K562 (cell line): Measurements from ENCODE around the gene SLC4A2. TPM values are rescaled to one million over a fixed set of nuclear protein-coding genes. Genes with fewer than 3 reads are reported as not detected.

ENCODE experiments used
- ATAC-seq: fragments of 200-7000 bp; cut with Tn5 transposase; 3 replicates; pipeline ENCODE4 v1.9.1; 2020; ENCODE audit warnings: moderate library complexity
- BruUV-seq: library from RNA; stranded (reverse); fragments of 400-500 nt; replicated peaks from 2 replicates; lab custom pipeline; 2021; lab: Mats Ljungman, UMichigan
- CTCF ChIA-PET: fragments of 300-600 bp; formaldehyde crosslinking; extraction: SDS; loops from one replicate; lab custom pipeline; 2021; ENCODE audit warnings: low intra/inter-chr PET ratio; lab: Yijun Ruan, JAX
- POLR2A ChIA-PET: fragments of 300-600, 350-650 bp; sonication (Branson Sonifier 250); formaldehyde crosslinking; extraction: SDS; loops from one replicate; lab custom pipeline; 2021; ENCODE audit warnings: antibody characterized with exemption, inconsistent platforms; lab: Yijun Ruan, JAX
- DNase-seq, 4 experiments: peaks; one replicate each; pipeline versions ENCODE4 v3.0.0 to v3.0.0-alpha.2; 2011 to 2018; ENCODE audit warnings: low spot score in 3 of 4, mixed read lengths in 3 of 4; ENCODE audit errors: extremely low read depth in 1 of 4
- FAIRE-seq: peaks from 2 replicates; lab custom pipeline; 2011; peaks lifted over from hg19 to GRCh38; lab: Jason Lieb, UNC
- H2AFZ ChIP-seq: 2 replicates; pipeline ENCODE4 v1.6.0; 2011; ENCODE audit warnings: low read depth, low read length, control low read depth, inconsistent platforms
- H3K27ac ChIP-seq: fragments of 200-600 bp; 3 replicates; pipeline ENCODE4 v1.8.0; 2011; ENCODE audit warnings: low read depth, mild to moderate bottlenecking, control low read depth, inconsistent platforms, low read length, moderate library complexity, mixed read lengths; ENCODE audit errors: extremely low read depth
- H3K27me3 ChIP-seq, 2 experiments: fragments of 300-600 bp in 1 of 2; 2 replicates in 1 of 2; 3 replicates in 1 of 2; pipeline versions ENCODE4 v1.6.0 to v1.8.0; 2011; ENCODE audit warnings: inconsistent platforms in 2 of 2, low read length in 2 of 2, mild to moderate bottlenecking in 1 of 2, mixed read lengths in 1 of 2, moderate library complexity in 1 of 2; ENCODE audit not compliant: control insufficient read depth in 2 of 2, insufficient read depth in 2 of 2
- H3K36me3 ChIP-seq: fragments of 300-600 bp; 3 replicates; pipeline ENCODE4 v1.8.0; 2011; ENCODE audit warnings: mild to moderate bottlenecking, low read length, inconsistent platforms; ENCODE audit not compliant: control insufficient read depth, insufficient read depth
- H3K4me1 ChIP-seq, 2 experiments: fragments of 200-600 bp in 1 of 2; replicated peaks in 1 of 2; 2 replicates in 1 of 2; 3 replicates in 1 of 2; pipeline versions ENCODE4 v1.5.1 to v1.8.0; 2011; ENCODE audit warnings: inconsistent platforms in 2 of 2, low read length in 2 of 2, mild to moderate bottlenecking in 1 of 2, mixed read lengths in 1 of 2, moderate library complexity in 1 of 2; ENCODE audit not compliant: control insufficient read depth in 2 of 2, insufficient read depth in 2 of 2
- H3K4me2 ChIP-seq: 2 replicates; pipeline ENCODE4 v1.6.1; 2011; ENCODE audit warnings: low read length, control low read depth, inconsistent platforms, mixed read lengths; ENCODE audit not compliant: insufficient read depth
- H3K4me3 ChIP-seq: fragments of 200-600 bp; sonication (generic), shearing (Covaris generic); 2 replicates; pipeline ENCODE4 v1.5.1; 2016; ENCODE audit warnings: control low read depth, inconsistent platforms
- H3K79me2 ChIP-seq: fragments of 200-600 bp; 3 replicates; pipeline ENCODE4 v1.8.0; 2011; ENCODE audit warnings: low read length, inconsistent platforms; ENCODE audit not compliant: control insufficient read depth, insufficient read depth
- H3K9ac ChIP-seq, 2 experiments: 2 replicates each; pipeline versions ENCODE4 v1.6.0 to v1.6.1; 2011; ENCODE audit warnings: low read depth in 2 of 2, low read length in 2 of 2, control low read depth in 1 of 2, inconsistent platforms in 1 of 2, mild to moderate bottlenecking in 1 of 2, mixed read lengths in 1 of 2; ENCODE audit not compliant: insufficient read depth in 1 of 2
- H3K9me1 ChIP-seq: one replicate; pipeline ENCODE4 v1.6.0; 2011; ENCODE audit warnings: inconsistent platforms, mild to moderate bottlenecking, low read length, moderate library complexity; ENCODE audit not compliant: control insufficient read depth, insufficient read depth
- H3K9me3 ChIP-seq: replicated peaks from 2 replicates; pipeline ENCODE4 v1.5.1; 2011; ENCODE audit warnings: low read depth, low read length, inconsistent platforms; ENCODE audit not compliant: control insufficient read depth, insufficient read depth
- H4K20me1 ChIP-seq: replicated peaks from 2 replicates; pipeline ENCODE4 v1.6.1; 2011; ENCODE audit warnings: low read length, inconsistent platforms, mixed read lengths; ENCODE audit not compliant: control insufficient read depth, insufficient read depth
- AFF4 ChIP-seq: sonication (generic); formaldehyde crosslinking; IDR thresholded peaks from 2 replicates; pipeline ENCODE4 v1.8.0; 2023; ENCODE audit warnings: mild to moderate bottlenecking, missing genetic modification reagents
- CBX2 ChIP-seq: fragments of 200-600 bp; sonication (generic); IDR thresholded peaks from one replicate; pipeline ENCODE4 v1.6.1; 2012; ENCODE audit warnings: mild to moderate bottlenecking, low read length, inconsistent platforms; ENCODE audit not compliant: insufficient read depth, poor library complexity, severe bottlenecking
- CHCHD3 ChIP-seq: fragments of 250-450 bp; sonication (Bioruptor Pico); IDR thresholded peaks from 2 replicates; pipeline ENCODE4 v2.1.2; 2022; ENCODE audit warnings: mild to moderate bottlenecking
- EP400 ChIP-seq: fragments of 450-650 bp; IDR thresholded peaks from 2 replicates; pipeline ENCODE4 v1.6.1; 2017; ENCODE audit warnings: antibody characterized with exemption, mild to moderate bottlenecking, moderate library complexity
- KAT2B ChIP-seq: IDR thresholded peaks from one replicate; pipeline ENCODE4 v1.6.1; 2012; ENCODE audit warnings: low read depth, mild to moderate bottlenecking, control low read depth, inconsistent platforms, low read length, moderate library complexity
- KDM5B ChIP-seq: fragments of 200-600 bp; sonication (generic); IDR thresholded peaks from 2 replicates; pipeline ENCODE4 v1.6.1; 2012; ENCODE audit warnings: low read depth, mild to moderate bottlenecking, moderate library complexity, low read length, control low read depth, inconsistent platforms; ENCODE audit not compliant: insufficient replicate concordance
- NCOA2 ChIP-seq, 2 experiments: fragments of 450-650 bp; IDR thresholded peaks; 2 replicates each; pipeline ENCODE4 v1.6.1; 2018; ENCODE audit warnings: mild to moderate bottlenecking in 2 of 2, moderate library complexity in 1 of 2; ENCODE audit not compliant: partially characterized antibody in 2 of 2
- RHOXF2B ChIP-seq: fragments of 250-450 bp; sonication (Bioruptor Pico); conservative IDR thresholded peaks from 2 replicates; pipeline ENCODE4 v1.5.1; 2021
- SFPQ ChIP-seq: fragments of 200-400 bp; formaldehyde crosslinking; IDR thresholded peaks from 2 replicates; pipeline ENCODE4 v1.6.1; 2017; ENCODE audit warnings: mild to moderate bottlenecking, low read depth, low read length, moderate library complexity
- TCF3 ChIP-seq: sonication (generic); formaldehyde crosslinking; IDR thresholded peaks from 2 replicates; pipeline ENCODE4 v1.4.0; 2020; ENCODE audit warnings: mild to moderate bottlenecking, missing genetic modification reagents
- THRAP3 ChIP-seq: fragments of 450-650 bp; IDR thresholded peaks from 2 replicates; pipeline ENCODE4 v1.6.1; 2016; ENCODE audit warnings: mild to moderate bottlenecking, inconsistent platforms, borderline replicate concordance
- ZBTB9 ChIP-seq: fragments of 450-650 bp; formaldehyde crosslinking; IDR thresholded peaks from 2 replicates; pipeline ENCODE4 v1.4.0; 2020; ENCODE audit warnings: mild to moderate bottlenecking, moderate library complexity
- ZFP30 ChIP-seq: fragments of 250-450 bp; sonication (Bioruptor Pico); IDR thresholded peaks from 2 replicates; pipeline ENCODE4 v1.8.0; 2022; ENCODE audit warnings: moderate library complexity, mild to moderate bottlenecking, inconsistent platforms, borderline replicate concordance
- ZNF23 ChIP-seq: fragments of 250-450 bp; sonication (Bioruptor Pico); IDR thresholded peaks from 2 replicates; pipeline ENCODE4 v1.4.0; 2020; ENCODE audit warnings: mild to moderate bottlenecking
- WGBS: fragments of 100-300 bp; shearing (Covaris generic); methylation state at CpG from one replicate; pipeline ENCODE4 v1.1.6; 2016; ENCODE audit warnings: low coverage, mixed read lengths; ENCODE audit not compliant: insufficient coverage; ENCODE audit errors: missing lambda C conversion rate; 5-methylcytosine and 5-hydroxymethylcytosine counted together
- in situ Hi-C: fragments of 300-500 bp; cut with MboI; formaldehyde crosslinking; loops from 4 replicates; pipeline ENCODE4 v1.15.0; 2018; ENCODE audit warnings: inconsistent platforms, mixed read lengths
- intact Hi-C: fragments of 100-400 bp; cut with micrococcal nuclease; formaldehyde crosslinking; loops from 2 replicates; pipeline ENCODE4 v1.14.2; 2022
- polyA plus RNA-seq, 8 experiments: library from polyadenylated mRNA; depleted of rRNA in 4 of 8; stranded (reverse) in 5 of 8; unstranded in 3 of 8; fragments of >200 nt; fragmentation: Nextera tagmentation in 2 of 8; fragmentation: Illumina TruSeq in 1 of 8; extraction: Ambion mirVana in 2 of 8; extraction: Trizol in 1 of 8; gene quantifications; 2 replicates each; pipeline versions ENCODE4 v1.2.1 to v1.2.3, GENCODE V29; 2011 to 2014; ENCODE audit warnings: inconsistent platforms in 1 of 8, missing spikeins in 1 of 8
- total RNA-seq, 7 experiments: library from RNA; depleted of rRNA in 6 of 7; stranded (reverse); fragments of >200 nt in 6 of 7; fragmentation: Illumina TruSeq in 2 of 7; extraction: Trizol in 2 of 7; gene quantifications; 2 replicates each; pipeline versions ENCODE4 v1.2.1 to v1.2.3, GENCODE V29; 2011 to 2021; ENCODE audit warnings: low replicate concordance in 1 of 7

The SLC4A2 gene
- total and polyA plus RNA-seq, 9 of the 15 experiments (the other 6 are each of a cell fraction or from before 2014, with no cell fraction given), result 11.4 to 375 (median 130) TPM

GRCh38 chr7:151017953-151018420 lies 41.4 kb upstream of the SLC4A2 start:
- H3K79me2 ChIP-seq, result peaks cover 2% of the 10 kb centered on the region; the same call in 2 of the 3 replicates
- in situ Hi-C loops (no loop called here), intact Hi-C loops (loop anchor here (1.0 to 10.0 kb wide), 2 partner anchors 9 to 157 kb away; no protein-coding TSS in a partner anchor)
- ATAC-seq, result peak; percentile 93
- peak overlapping the region; percentile 95 for H3K4me2 ChIP-seq
- H3K4me1 ChIP-seq, result peaks cover 21 to 69% of the 10 kb centered on the region in 2 experiments; a peak in 4 of 5 replicates
- no peaks in the 10 kb centered on the region for H3K9me1 ChIP-seq
- no peaks in the 10 kb centered on the region for H3K9me3 ChIP-seq
- peak overlapping the region; percentile 70 for H3K27ac ChIP-seq
- ChIA-PET POLR2A (interaction anchor here (0.6 to 14.3 kb wide), 8 partner anchors 8 to 1168 kb away, joined by 3 to 146 read pairs (median 4); partner anchors contain the start of genes ABCB8 and FASTK), CTCF (interaction anchor here (0.7 to 1.6 kb wide), 6 partner anchors 10 to 121 kb away, joined by 3 to 6 read pairs (median 4); no protein-coding TSS in a partner anchor)
- peak overlapping the region; percentile 73 to 93 for H3K9ac ChIP-seq
- peak overlapping the region; percentile 96 for H2AFZ ChIP-seq
- WGBS, result 1% methylated on average over 34 of the region's 34 CpGs
- FAIRE-seq, result peak; percentile 56
- BruUV-seq, result no TSS peak
- H4K20me1 ChIP-seq, result no peaks in the 10 kb centered on the region
- peaks cover 27% of the 10 kb centered on the region; the same call in 2 of the 3 replicates for H3K36me3 ChIP-seq
- H3K4me3 ChIP-seq, result peak overlapping the region; percentile 40
- no peaks in the 10 kb centered on the region; a peak in 1 of 5 replicates for H3K27me3 ChIP-seq
- peak; percentile 88 to 92 (median 90) for DNase-seq
- TF ChIP-seq EP400, result peak; percentile 85; the same call in 1 of the 2 replicates
- TF ChIP-seq RHOXF2B (CRISPR knock-in tag), result 0 out of 2 replicates have a peak, but pooled peaks have one; percentile 64
- TF ChIP-seq TCF3 (CRISPR knock-in tag), result peak; percentile 41; the same call in 1 of the 2 replicates
- no peak for TF ChIP-seq KAT2B
- TF ChIP-seq THRAP3, result no peak
- TF ChIP-seq CBX2, result no peak
- no peak for TF ChIP-seq ZFP30
- no peak for TF ChIP-seq ZNF23
- 0 out of 2 replicates have a peak, but pooled peaks have one; percentile 6 for TF ChIP-seq AFF4 (CRISPR knock-in tag)
- peak; percentile 75; the same call in 1 of the 2 replicates for TF ChIP-seq ZBTB9 (CRISPR knock-in tag)
- TF ChIP-seq NCOA2 (IDR thresholded peaks at IDR 0.05; ENCODE audit: partially characterized antibody in 2 of 2), result no peak
- TF ChIP-seq KDM5B, result peak; percentile 43
- TF ChIP-seq CHCHD3 (CRISPR knock-in tag), result no peak
- no peak for TF ChIP-seq SFPQ
